DND-41 (cell line): ENCODE data around the gene ZNF544.
A peak's percentile ranks its signal among the peaks of the same experiment; 100 is the strongest.

Experiments used
- ATAC-seq: fragments of 200-7000 bp; cut with Tn5 transposase; 3 replicates; pipeline ENCODE4 v1.9.1; 2021; ENCODE audit warnings: low read depth; ENCODE audit not compliant: insufficient read depth
- DNase-seq: peaks from one replicate; pipeline ENCODE4 v3.0.0-alpha.2; 2020
- H2AFZ ChIP-seq: 2 replicates; pipeline ENCODE4 v1.6.0; 2012; ENCODE audit warnings: low read depth, low read length
- H3K27ac ChIP-seq: 2 replicates; pipeline ENCODE4 v1.5.1; 2012; ENCODE audit warnings: low read length, inconsistent platforms
- H3K27me3 ChIP-seq: fragments of 200-600 bp; sonication (generic); 2 replicates; pipeline ENCODE4 v1.6.0; 2012; ENCODE audit warnings: low read length, mild to moderate bottlenecking, inconsistent platforms; ENCODE audit not compliant: insufficient read depth, poor library complexity
- H3K36me3 ChIP-seq: 2 replicates; pipeline ENCODE4 v1.5.1; 2012; ENCODE audit warnings: low read length, inconsistent platforms; ENCODE audit not compliant: insufficient read depth
- H3K4me1 ChIP-seq: 2 replicates; pipeline ENCODE4 v1.5.1; 2012; ENCODE audit warnings: mild to moderate bottlenecking, low read length; ENCODE audit not compliant: insufficient read depth
- H3K4me2 ChIP-seq: 2 replicates; pipeline ENCODE4 v1.6.0; 2012; ENCODE audit warnings: mild to moderate bottlenecking, moderate library complexity, low read length, inconsistent platforms; ENCODE audit not compliant: insufficient read depth
- H3K4me3 ChIP-seq, 2 experiments: fragments of 200-600 bp in 1 of 2; shearing (Covaris generic) in 1 of 2; 2 replicates each; pipeline ENCODE4 v1.5.1; 2012 to 2016; ENCODE audit warnings: inconsistent platforms in 2 of 2, low read length in 2 of 2, mild to moderate bottlenecking in 2 of 2, low read depth in 1 of 2, moderate library complexity in 1 of 2
- H3K79me2 ChIP-seq: 2 replicates; pipeline ENCODE4 v1.6.0; 2012; ENCODE audit warnings: low read length, inconsistent platforms; ENCODE audit not compliant: insufficient read depth
- H3K9ac ChIP-seq: 2 replicates; pipeline ENCODE4 v1.6.0; 2012; ENCODE audit warnings: low read depth, mild to moderate bottlenecking, inconsistent platforms, low read length, moderate library complexity
- H3K9me3 ChIP-seq: 2 replicates; pipeline ENCODE4 v1.5.1; 2012; ENCODE audit warnings: low read length, moderate library complexity, mild to moderate bottlenecking, inconsistent platforms; ENCODE audit not compliant: insufficient read depth, severe bottlenecking
- H4K20me1 ChIP-seq: 2 replicates; pipeline ENCODE4 v1.6.0; 2012; ENCODE audit warnings: low read length; ENCODE audit not compliant: insufficient read depth
- CTCF ChIP-seq: IDR thresholded peaks from 2 replicates; pipeline ENCODE4 v1.5.1; 2012; ENCODE audit warnings: borderline replicate concordance, low read length, moderate library complexity, mild to moderate bottlenecking; ENCODE audit not compliant: poor library complexity, severe bottlenecking; ENCODE audit errors: extremely low read depth
- EZH2 ChIP-seq: IDR thresholded peaks from 3 replicates; pipeline ENCODE4 v1.6.1; 2012; ENCODE audit warnings: borderline replicate concordance, low read depth, mild to moderate bottlenecking, moderate library complexity, low read length, inconsistent platforms; ENCODE audit not compliant: severe bottlenecking

Gene ZNF544

DNA sequence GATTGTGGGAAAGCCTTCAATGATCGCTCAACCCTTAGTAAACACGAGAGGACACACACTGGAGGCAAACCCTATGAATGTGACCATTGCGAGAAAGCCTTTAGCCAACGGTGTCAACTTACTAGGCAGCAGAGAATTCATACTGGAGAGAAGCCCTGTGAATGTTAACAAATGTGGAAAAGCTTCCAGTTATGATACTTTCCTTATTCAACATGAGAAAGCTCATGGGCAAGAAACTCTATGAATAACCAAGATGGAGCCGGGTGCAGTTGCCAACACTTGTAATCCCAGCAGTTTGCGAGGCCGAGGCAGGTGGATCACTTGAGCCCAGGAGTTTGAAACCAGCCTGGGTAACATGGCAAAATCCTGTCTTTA lies 34.2 kb downstream of the ZNF544 start:
- Histone ChIP-seq H3K36me3 (peaks cover 88% of the 10 kb centered on the region), H3K4me3 (peak overlapping the region in 1 of 2 experiments; percentile 6; a peak in 1 of 4 replicates), H3K27me3 (no peaks in the 10 kb centered on the region), H2AFZ (no peak overlapping the region), H3K79me2 (peaks cover 2% of the 10 kb centered on the region; the same call in 1 of the 2 replicates), H3K4me1 (no peaks in the 10 kb centered on the region), H3K9ac (no peak overlapping the region), H3K4me2 (no peak overlapping the region), H3K27ac (no peak overlapping the region), H3K9me3 (peaks cover 90% of the 10 kb centered on the region), H4K20me1 (no peaks in the 10 kb centered on the region)
- no peak for ATAC-seq
- TF ChIP-seq EZH2 (no peak), CTCF (no peak)
- DNase-seq, result no peak

DNA sequence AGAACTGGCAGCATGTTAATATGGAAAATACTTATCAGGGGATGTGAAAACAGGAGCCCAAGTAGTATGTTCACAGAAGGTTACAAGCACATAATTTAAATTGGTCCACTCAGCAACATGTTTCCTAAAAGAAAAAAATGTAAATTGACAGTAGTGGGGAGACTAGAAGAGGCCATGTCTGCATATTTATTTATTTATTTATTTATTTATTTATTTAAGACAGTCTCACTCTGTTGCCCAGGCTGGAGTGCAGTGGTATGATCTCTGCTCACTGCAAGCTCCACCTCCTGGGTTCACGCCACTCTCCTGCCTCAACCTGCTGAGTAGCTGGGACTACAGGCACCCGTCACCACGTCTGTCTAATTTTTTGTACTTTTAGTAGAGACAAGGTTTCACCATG lies 36.4 kb downstream of the ZNF544 start:
- H3K27me3 ChIP-seq, result no peaks in the 10 kb centered on the region
- H3K36me3 ChIP-seq, result peaks cover 72% of the 10 kb centered on the region
- no peak overlapping the region for H3K9ac ChIP-seq
- no peaks in the 10 kb centered on the region for H3K4me1 ChIP-seq
- no peak overlapping the region for H3K4me2 ChIP-seq
- H3K4me3 ChIP-seq, result peak overlapping the region in 1 of 2 experiments; percentile 33; a peak in 1 of 4 replicates
- H3K9me3 ChIP-seq, result peaks cover 85% of the 10 kb centered on the region
- H3K27ac ChIP-seq, result no peak overlapping the region
- H3K79me2 ChIP-seq, result peaks cover 2% of the 10 kb centered on the region; the same call in 1 of the 2 replicates
- no peak overlapping the region for H2AFZ ChIP-seq
- H4K20me1 ChIP-seq, result no peaks in the 10 kb centered on the region
- DNase-seq (no peak), ATAC-seq (no peak)
- TF ChIP-seq EZH2 (no peak), CTCF (no peak)

DNA sequence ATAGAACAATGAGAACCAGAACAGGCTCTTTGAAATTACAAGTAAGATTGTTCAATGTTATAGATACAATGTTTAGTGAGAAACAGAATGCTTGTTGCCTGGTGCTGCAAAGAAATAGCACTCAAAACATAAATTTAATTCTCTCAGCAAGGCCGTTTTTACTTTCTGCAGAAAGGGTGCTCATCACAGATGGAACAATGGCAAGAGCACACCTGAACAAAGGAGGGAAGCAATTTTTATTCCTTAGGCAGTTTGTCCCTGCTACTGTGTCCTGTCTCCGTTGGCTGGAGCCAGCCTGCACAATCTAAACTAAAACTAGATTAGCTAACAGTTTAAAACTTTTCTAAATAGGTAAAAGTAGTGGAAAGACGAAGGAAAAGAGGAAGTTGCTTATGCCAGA lies 39.6 kb downstream of the ZNF544 start:
- ATAC-seq (no peak), DNase-seq (no peak)
- no peaks in the 10 kb centered on the region for H4K20me1 ChIP-seq
- H3K36me3 ChIP-seq, result peaks cover 62% of the 10 kb centered on the region
- peaks cover 74% of the 10 kb centered on the region for H3K9me3 ChIP-seq
- no peak overlapping the region for H3K9ac ChIP-seq
- no peak overlapping the region for H3K27ac ChIP-seq
- H3K4me2 ChIP-seq, result no peak overlapping the region
- no peak overlapping the region for H2AFZ ChIP-seq
- no peaks in the 10 kb centered on the region for H3K4me1 ChIP-seq
- H3K27me3 ChIP-seq, result no peaks in the 10 kb centered on the region
- peaks cover 6% of the 10 kb centered on the region for H3K79me2 ChIP-seq
- no peak overlapping the region for H3K4me3 ChIP-seq
- TF ChIP-seq CTCF, result no peak
- TF ChIP-seq EZH2, result no peak

GRCh38 chr19:58274771-58275201 lies 46.1 kb downstream of the ZNF544 start:
- Histone ChIP-seq H3K9me3 (peaks cover 26% of the 10 kb centered on the region), H3K27ac (no peak overlapping the region), H3K36me3 (peaks cover 55% of the 10 kb centered on the region), H3K4me3 (no peak overlapping the region), H3K4me1 (peaks cover 21% of the 10 kb centered on the region), H2AFZ (no peak overlapping the region), H3K4me2 (no peak overlapping the region), H3K9ac (no peak overlapping the region), H3K27me3 (no peaks in the 10 kb centered on the region), H3K79me2 (peaks cover 45% of the 10 kb centered on the region), H4K20me1 (no peaks in the 10 kb centered on the region)
- ATAC-seq (no peak), DNase-seq (no peak)
- TF ChIP-seq EZH2 (no peak), CTCF (no peak)
